HFF-Myc (cell line): ENCODE data around the gene SCAMP1.

Experiments
- DNase-seq: peaks from one replicate; pipeline ENCODE4 v3.0.0-alpha.2; 2011; ENCODE audit warnings: low read depth; ENCODE audit errors: extremely low read depth
- H3K4me3 ChIP-seq: replicated peaks from 2 replicates; pipeline ENCODE4 v1.5.1; 2011; ENCODE audit warnings: low read depth, mild to moderate bottlenecking, control low read depth, low read length
- CTCF ChIP-seq: IDR thresholded peaks from 2 replicates; pipeline ENCODE4 v1.5.1; 2012; ENCODE audit warnings: mild to moderate bottlenecking, low read depth, low read length, control low read depth; ENCODE audit errors: missing control alignments

SCAMP1 gene

GRCh38 chr5:78397831-78398230 is 37.4 kb downstream of the SCAMP1 start:
- no peak for TF ChIP-seq CTCF
- H3K4me3 ChIP-seq: no peak overlapping the region
- no peak for DNase-seq

GRCh38 chr5:78399116-78399515 is 38.7 kb downstream of the SCAMP1 start:
- no peak for TF ChIP-seq CTCF
- H3K4me3 ChIP-seq: no peak overlapping the region
- peak; percentile 45 for DNase-seq

GRCh38 chr5:78404682-78405293 is 44.4 kb downstream of the SCAMP1 start:
- no peak overlapping the region for H3K4me3 ChIP-seq
- no peak for TF ChIP-seq CTCF
- DNase-seq: no peak

- TF ChIP-seq CTCF: no peak
- H3K4me3 ChIP-seq: no peak overlapping the region
- no peak for DNase-seq
These were observed 45.7 kb downstream of the SCAMP1 start for GRCh38 chr5:78405829-78406750.

- TF ChIP-seq CTCF: no peak
- DNase-seq: no peak
- H3K4me3 ChIP-seq: no peak overlapping the region
These were observed 47.0 kb downstream of the SCAMP1 start for GRCh38 chr5:78407458-78407857.

GRCh38 chr5:78411586-78411985 is 51.2 kb downstream of the SCAMP1 start:
- TF ChIP-seq CTCF: no peak
- H3K4me3 ChIP-seq: no peak overlapping the region

More at GRCh38 chr5:78411586-78411985, 51.2 kb downstream of the SCAMP1 start:
- no peak for DNase-seq
